ENCODE data around the gene DEFB125. TPM values are rescaled to one million over a fixed set of nuclear protein-coding genes. Genes with fewer than 3 reads are reported as not detected.

Gene DEFB125
- not detected for total RNA-seq

GRCh38 chr20:87401-87800 is at the start of gene DEFB125:
Gene DEFB125 (plus strand): TSS chr20:87672. CDS start chr20:87710, 38 bp downstream.
- Histone ChIP-seq H3K27ac (no peak within 1 kb of the TSS), H3K9me3 (no peaks in the 10 kb centered on the region), H3K4me3 (no peak within 1 kb of the TSS), H3K27me3 (peaks cover 27% of the 10 kb centered on the region), H3K4me1 (no peaks in the 10 kb centered on the region), H3K36me3 (no peaks in the 10 kb centered on the region)
- intact Hi-C loops (cut with DNase I; ENCODE audit: low total_unique reads) = no loop called here
- DNase-seq = no peak
- WGBS, 2 donors (ENCODE audit: low coverage in 1 of 2) = 57 to 59% methylated on average over 2 to 3 of the region's 3 CpGs
- TF ChIP-seq POLR2AphosphoS5 (IDR thresholded peaks at IDR 0.05) = no peak
- TF ChIP-seq POLR2A (IDR thresholded peaks at IDR 0.05) = no peak
- no peak for TF ChIP-seq EP300 (IDR thresholded peaks at IDR 0.05; ENCODE audit: low read depth)
- no peak for TF ChIP-seq CTCF (IDR thresholded peaks at IDR 0.05)
- in situ Hi-C loops (cut with MboI; ENCODE audit: low pct_ligation_motif_present in 1 of 4, low pct_unique_long_range_greater_than_20kb in 1 of 4, low sequenced_read_pairs in 3 of 4) = no loop called here

GRCh38 chr20:60035-60918 is 27.2 kb upstream of the DEFB125 start:
- Histone ChIP-seq H3K27ac (no peak overlapping the region), H3K9me3 (no peaks in the 10 kb centered on the region), H3K36me3 (no peaks in the 10 kb centered on the region), H3K4me1 (no peaks in the 10 kb centered on the region), H3K4me3 (no peak overlapping the region), H3K27me3 (no peaks in the 10 kb centered on the region)
- intact Hi-C loops (cut with DNase I; ENCODE audit: low total_unique reads) (no loop called here), in situ Hi-C loops (cut with MboI; ENCODE audit: low pct_ligation_motif_present in 1 of 4, low pct_unique_long_range_greater_than_20kb in 1 of 4, low sequenced_read_pairs in 3 of 4) (no loop called here)
- 64 to 73% methylated on average over 5 to 6 of the region's 6 CpGs for WGBS, 2 donors (ENCODE audit: low coverage in 1 of 2)
- TF ChIP-seq POLR2AphosphoS5 (IDR thresholded peaks at IDR 0.05) (no peak), POLR2A (IDR thresholded peaks at IDR 0.05) (no peak), EP300 (IDR thresholded peaks at IDR 0.05; ENCODE audit: low read depth) (no peak), CTCF (IDR thresholded peaks at IDR 0.05) (no peak)
- no peak for DNase-seq

DNA sequence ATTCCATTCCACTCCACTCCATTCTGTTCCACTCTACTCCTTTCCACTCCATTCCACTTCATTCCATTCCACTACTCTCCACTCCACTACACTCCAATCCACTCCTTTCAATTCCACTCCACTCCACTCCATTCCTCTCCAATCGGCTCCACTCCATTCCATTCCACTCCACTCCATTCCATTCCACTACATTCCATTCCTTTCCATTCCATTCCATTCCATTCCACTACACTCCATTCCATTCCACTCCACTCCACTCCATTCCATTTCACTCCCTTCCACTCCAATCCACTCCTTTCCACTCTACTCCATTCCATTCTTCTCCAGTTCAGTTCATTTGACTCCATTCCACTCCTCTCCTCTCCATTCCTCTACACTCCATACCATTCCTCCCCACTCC is 26.2 kb upstream of the DEFB125 start:
- Histone ChIP-seq H3K4me3 (no peak overlapping the region), H3K27ac (no peak overlapping the region), H3K9me3 (no peaks in the 10 kb centered on the region), H3K27me3 (no peaks in the 10 kb centered on the region), H3K36me3 (no peaks in the 10 kb centered on the region), H3K4me1 (no peaks in the 10 kb centered on the region)
- in situ Hi-C loops (cut with MboI; ENCODE audit: low pct_ligation_motif_present in 1 of 4, low pct_unique_long_range_greater_than_20kb in 1 of 4, low sequenced_read_pairs in 3 of 4) = no loop called here
- WGBS, 2 donors (ENCODE audit: low coverage in 1 of 2) = 93 to 100% methylated on average over 1 of the region's 1 CpG
- DNase-seq = no peak
- TF ChIP-seq POLR2A (IDR thresholded peaks at IDR 0.05) (no peak), EP300 (IDR thresholded peaks at IDR 0.05; ENCODE audit: low read depth) (no peak), CTCF (IDR thresholded peaks at IDR 0.05) (no peak), POLR2AphosphoS5 (IDR thresholded peaks at IDR 0.05) (no peak)
- intact Hi-C loops (cut with DNase I; ENCODE audit: low total_unique reads) = no loop called here

DNA sequence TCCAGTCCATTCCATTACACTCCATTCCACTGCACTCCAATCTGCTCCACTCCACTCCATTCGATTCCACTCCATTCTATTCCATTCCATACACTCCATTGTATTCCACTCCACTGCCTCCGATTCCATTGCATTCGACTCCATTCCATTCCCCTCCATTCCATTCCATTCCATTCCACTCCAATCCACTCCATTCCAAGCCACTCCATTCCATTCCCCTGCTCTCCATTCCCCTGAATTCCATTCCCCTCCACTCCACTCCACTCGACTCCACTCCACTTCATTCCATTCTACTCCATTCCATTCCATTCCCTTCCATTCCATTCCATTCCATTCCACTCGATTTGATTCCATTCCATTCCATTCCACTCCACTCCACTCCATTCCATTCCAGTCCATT is 25.7 kb upstream of the DEFB125 start:
- no peak for DNase-seq
- in situ Hi-C loops (cut with MboI; ENCODE audit: low pct_ligation_motif_present in 1 of 4, low pct_unique_long_range_greater_than_20kb in 1 of 4, low sequenced_read_pairs in 3 of 4) (no loop called here), intact Hi-C loops (cut with DNase I; ENCODE audit: low total_unique reads) (no loop called here)
- no peaks in the 10 kb centered on the region for H3K27me3 ChIP-seq
- TF ChIP-seq EP300 (IDR thresholded peaks at IDR 0.05; ENCODE audit: low read depth) (no peak), POLR2AphosphoS5 (IDR thresholded peaks at IDR 0.05) (no peak), POLR2A (IDR thresholded peaks at IDR 0.05) (no peak), CTCF (IDR thresholded peaks at IDR 0.05) (no peak)
- H3K4me1 ChIP-seq = no peaks in the 10 kb centered on the region
- no peak overlapping the region for H3K27ac ChIP-seq
- WGBS, 2 donors (ENCODE audit: low coverage in 1 of 2) = 71 to 74% methylated on average over 5 of the region's 5 CpGs
- H3K36me3 ChIP-seq = no peaks in the 10 kb centered on the region
- no peaks in the 10 kb centered on the region for H3K9me3 ChIP-seq
- H3K4me3 ChIP-seq = no peak overlapping the region

All from transverse colon (tissue), 4 donors.